Endothelial cell (in vitro differentiated cells): ENCODE results near the gene SBK2. TPM values are rescaled to one million over a fixed set of nuclear protein-coding genes. Genes with fewer than 3 reads are reported as not detected.
"Not testable (repeated sequence)": the region's sequence is repeated elsewhere in the genome, so short reads cannot be mapped to it uniquely, and the experiment has no call there.

Source experiments
- DNase-seq: peaks from one replicate; pipeline ENCODE4 v3.0.0; 2021; ENCODE audit warnings: low spot score
- H3K27ac Mint-ChIP-seq: one replicate; pipeline ENCODE4 v1.8.0; 2021; ENCODE audit warnings: mixed read lengths, inconsistent platforms; ENCODE audit not compliant: unreplicated experiment
- H3K27me3 Mint-ChIP-seq: one replicate; pipeline ENCODE4 v1.8.0; 2021; ENCODE audit warnings: mild to moderate bottlenecking, moderate library complexity, mixed read lengths, inconsistent platforms; ENCODE audit not compliant: unreplicated experiment
- H3K36me3 Mint-ChIP-seq: one replicate; pipeline ENCODE4 v1.8.0; 2021; ENCODE audit warnings: mild to moderate bottlenecking, low read depth, mixed read lengths, inconsistent platforms; ENCODE audit not compliant: unreplicated experiment
- H3K4me1 Mint-ChIP-seq: one replicate; pipeline ENCODE4 v1.8.0; 2021; ENCODE audit warnings: mild to moderate bottlenecking, mixed read lengths, inconsistent platforms; ENCODE audit not compliant: unreplicated experiment
- H3K4me3 Mint-ChIP-seq: one replicate; pipeline ENCODE4 v1.8.0; 2021; ENCODE audit warnings: mild to moderate bottlenecking, mixed read lengths, inconsistent platforms; ENCODE audit not compliant: unreplicated experiment
- H3K9me3 Mint-ChIP-seq: one replicate; pipeline ENCODE4 v1.8.0; 2021; ENCODE audit warnings: mixed read lengths, inconsistent platforms; ENCODE audit not compliant: unreplicated experiment
- CTCF ChIP-seq: fragments of 200-600 bp; sonication (generic); IDR thresholded peaks from one replicate; pipeline ENCODE4 v1.5.0; 2021; ENCODE audit warnings: antibody characterized with exemption; ENCODE audit not compliant: unreplicated experiment
- total RNA-seq: library from RNA; stranded (reverse); fragmentation: NEBNext Ultra II Directional; extraction: Animal tissue kit (Norgen Biotek cat#: 25700); gene quantifications from one replicate; pipeline ENCODE4 v1.2.1, GENCODE V29; 2021; ENCODE audit not compliant: unreplicated experiment

Gene SBK2
- total RNA-seq, 1 donor from 2014 or later: 0.69 TPM

GRCh38 chr19:55535965-55536350, 975 bp downstream of the SBK2 start:
- Mint-ChIP-seq H3K4me1 (no peaks in the 10 kb centered on the region), H3K27ac (no peak overlapping the region), H3K27me3 (peaks cover 2% of the 10 kb centered on the region), H3K4me3 (no peak overlapping the region), H3K36me3 (peaks cover 4% of the 10 kb centered on the region), H3K9me3 (no peaks in the 10 kb centered on the region)
- TF ChIP-seq CTCF: no peak
- no peak for DNase-seq

GRCh38 chr19:55535173-55535964, 1.6 kb downstream of the SBK2 start:
- peaks cover 4% of the 10 kb centered on the region for H3K36me3 Mint-ChIP-seq
- no peak overlapping the region for H3K27ac Mint-ChIP-seq
- no peaks in the 10 kb centered on the region for H3K9me3 Mint-ChIP-seq
- H3K4me3 Mint-ChIP-seq: no peak overlapping the region
- no peaks in the 10 kb centered on the region for H3K4me1 Mint-ChIP-seq
- H3K27me3 Mint-ChIP-seq: peaks cover 2% of the 10 kb centered on the region
- DNase-seq: no peak
- TF ChIP-seq CTCF: no peak

- not testable (repeated sequence) for H3K9me3 Mint-ChIP-seq, DNase-seq, H3K27ac Mint-ChIP-seq, H3K4me1 Mint-ChIP-seq, H3K4me3 Mint-ChIP-seq, H3K36me3 Mint-ChIP-seq, H3K27me3 Mint-ChIP-seq
Observed at GRCh38 chr19:55534280-55534679, 2.7 kb downstream of the SBK2 start.

- no peak for DNase-seq
- Mint-ChIP-seq H3K27me3 (peaks cover 2% of the 10 kb centered on the region), H3K4me3 (no peak overlapping the region), H3K36me3 (no peaks in the 10 kb centered on the region), H3K4me1 (no peaks in the 10 kb centered on the region), H3K27ac (no peak overlapping the region), H3K9me3 (no peaks in the 10 kb centered on the region)
- no peak for TF ChIP-seq CTCF
Observed at GRCh38 chr19:55530996-55531395, 5.9 kb downstream of the SBK2 start.

GRCh38 chr19:55529636-55530234, 7.2 kb downstream of the SBK2 start:
- Mint-ChIP-seq H3K27ac (no peak overlapping the region), H3K4me3 (no peak overlapping the region), H3K27me3 (no peaks in the 10 kb centered on the region), H3K36me3 (no peaks in the 10 kb centered on the region), H3K4me1 (no peaks in the 10 kb centered on the region), H3K9me3 (no peaks in the 10 kb centered on the region)
- TF ChIP-seq CTCF: no peak
- DNase-seq: no peak
